Transverse colon (tissue), 4 donors: Measurements from ENCODE around the gene SIRPB1. TPM values are rescaled to one million over a fixed set of nuclear protein-coding genes. Genes with fewer than 3 reads are reported as not detected.
"Not testable (repeated sequence)": the region's sequence is repeated elsewhere in the genome, so short reads cannot be mapped to it uniquely, and the experiment has no call there.

Experiments used
- DNase-seq: peaks from one replicate; pipeline ENCODE4 v3.0.0-alpha.2; 2019
- H3K27ac ChIP-seq, 4 donors: fragments of 200-600 bp; sonication (generic); 2 replicates each; pipeline ENCODE4 v1.5.1; 2016 to 2018; ENCODE audit warnings: inconsistent platforms in 4 of 4
- H3K27me3 ChIP-seq: fragments of 200-600 bp; sonication (generic); 2 replicates; pipeline ENCODE4 v1.5.1; 2017; ENCODE audit warnings: inconsistent platforms
- H3K36me3 ChIP-seq, 4 donors: fragments of 200-600 bp; sonication (generic); 2 replicates each; pipeline ENCODE4 v1.5.1; 2017 to 2019; ENCODE audit warnings: inconsistent platforms in 4 of 4
- H3K4me1 ChIP-seq, 4 donors: fragments of 200-600 bp; sonication (generic); 2 replicates each; pipeline ENCODE4 v1.5.1; 2017 to 2020; ENCODE audit warnings: inconsistent platforms in 4 of 4
- H3K4me3 ChIP-seq, 4 donors: fragments of 200-600 bp; sonication (generic); 1 replicate in 1 of 4; 2 replicates in 3 of 4; pipeline versions ENCODE4 v1.5.1 to v1.6.1; 2017 to 2019; ENCODE audit warnings: inconsistent platforms in 4 of 4
- H3K9me3 ChIP-seq, 2 donors: fragments of 200-600 bp; sonication (generic); 2 replicates each; pipeline ENCODE4 v1.5.1; 2017 to 2019; ENCODE audit warnings: inconsistent platforms in 2 of 2
- EP300 ChIP-seq: sonication (generic); formaldehyde crosslinking; IDR thresholded peaks from one replicate; pipeline ENCODE4 v1.6.1; 2017; ENCODE audit warnings: antibody characterized with exemption, low read depth
- POLR2A ChIP-seq: fragments of 450-650 bp; IDR thresholded peaks from one replicate; pipeline ENCODE4 v1.6.1; 2016; ENCODE audit warnings: antibody characterized with exemption, mild to moderate bottlenecking, moderate library complexity
- POLR2AphosphoS5 ChIP-seq, 3 donors: sonication (generic); formaldehyde crosslinking; IDR thresholded peaks; one replicate each; pipeline ENCODE4 v1.6.1; 2016; ENCODE audit warnings: antibody characterized with exemption in 3 of 3
- WGBS, 2 donors: methylation state at CpG; one replicate each; pipeline ENCODE4 v1.1.5; 2018; ENCODE audit warnings: low coverage in 1 of 2; 5-methylcytosine and 5-hydroxymethylcytosine counted together
- in situ Hi-C, 4 donors: fragments of 200-750 bp; cut with MboI; loops; one replicate each; pipeline versions ENCODE4 v1.15.0 to v1.15.1; 2017; ENCODE audit warnings: low sequenced_read_pairs in 3 of 4, low pct_ligation_motif_present in 1 of 4, low pct_unique_long_range_greater_than_20kb in 1 of 4
- intact Hi-C: fragments of 100-400 bp; cut with DNase I; formaldehyde crosslinking; loops from one replicate; pipeline ENCODE4 v1.15.1; 2023; ENCODE audit warnings: low total_unique reads
- total RNA-seq, 4 donors: library from RNA; depleted of rRNA; stranded (reverse); fragments of >200 nt; gene quantifications; one replicate each; pipeline ENCODE4 v1.1.0, GENCODE V29; 2016
- TF ChIP-seq, protein P1 (sequence below), 5 experiments: fragments of 200-600 bp in 3 of 5; fragments of 450-650 bp in 2 of 5; sonication (generic) in 3 of 5; IDR thresholded peaks; 1 replicate in 2 of 5; 2 replicates in 3 of 5; pipeline ENCODE4 v1.5.1; 2016 to 2017; ENCODE audit warnings: antibody characterized with exemption in 5 of 5, inconsistent platforms in 3 of 5, mild to moderate bottlenecking in 2 of 5, moderate library complexity in 1 of 5

Gene SIRPB1
- total RNA-seq, 4 donors from 2014 or later, result 0.14 to 1.3 TPM; not detected in 2

DNA sequence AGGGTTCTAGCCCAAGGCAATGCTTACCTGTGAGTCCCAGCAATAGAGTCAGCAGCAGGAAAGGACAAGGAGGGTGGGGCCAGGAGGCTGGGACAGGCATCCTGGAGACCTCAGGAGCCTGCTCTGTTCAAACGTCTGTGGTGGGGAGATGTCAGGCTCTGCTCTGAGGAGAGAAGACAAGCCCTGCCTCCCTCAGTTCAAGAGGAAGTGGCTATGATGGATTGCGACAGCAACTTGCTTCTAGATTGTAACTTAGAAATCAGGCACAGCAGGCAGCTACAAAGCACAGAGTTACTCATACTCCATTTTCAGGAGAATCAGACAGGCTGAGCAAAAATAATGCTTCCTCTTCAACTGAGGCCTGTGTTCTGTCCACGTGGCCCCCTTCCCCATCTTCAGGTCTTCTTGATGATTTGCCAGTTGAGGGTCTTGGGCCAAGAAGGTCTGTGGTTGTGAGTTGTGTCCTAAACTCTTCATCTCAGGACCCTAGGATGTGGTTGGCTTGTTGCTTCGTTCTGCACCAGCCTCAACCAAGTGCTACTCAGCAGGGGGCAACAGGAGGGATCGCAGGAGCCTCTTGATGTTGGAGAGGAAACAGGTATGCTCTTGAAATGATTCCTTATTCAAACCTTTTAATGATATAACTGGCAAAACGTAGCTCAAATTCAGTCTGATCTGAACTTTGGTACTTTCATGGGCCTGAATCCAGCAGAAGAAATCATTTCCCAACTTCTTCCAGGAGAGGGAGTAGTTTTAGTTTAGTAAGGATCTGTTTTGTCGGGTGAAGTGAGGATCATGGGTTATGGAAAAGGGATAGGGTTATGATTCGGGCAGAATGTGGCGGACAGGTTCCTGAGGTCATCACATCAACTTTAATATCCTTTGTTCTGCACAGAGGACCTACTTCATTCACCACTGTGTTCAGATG, 31.0 kb downstream of the SIRPB1 start:
- Histone ChIP-seq H3K27ac (peak overlapping the region in 1 of 4 donors; percentile 16), H3K4me1 (no peaks in the 10 kb centered on the region), H3K36me3 (no peaks in the 10 kb centered on the region), H3K4me3 (no peak overlapping the region), H3K9me3 (no peaks in the 10 kb centered on the region), H3K27me3 (no peaks in the 10 kb centered on the region)
- in situ Hi-C loops, result no loop called here
- 47% methylated on average over 9 of the region's 9 CpGs; no CpG with 5 or more reads in 1 of the 2 donors for WGBS, 2 donors
- no peak for DNase-seq
- TF ChIP-seq POLR2AphosphoS5 (IDR thresholded peaks at IDR 0.05) (no peak), EP300 (no peak), POLR2A (no peak)
- TF ChIP-seq, protein P1, sequence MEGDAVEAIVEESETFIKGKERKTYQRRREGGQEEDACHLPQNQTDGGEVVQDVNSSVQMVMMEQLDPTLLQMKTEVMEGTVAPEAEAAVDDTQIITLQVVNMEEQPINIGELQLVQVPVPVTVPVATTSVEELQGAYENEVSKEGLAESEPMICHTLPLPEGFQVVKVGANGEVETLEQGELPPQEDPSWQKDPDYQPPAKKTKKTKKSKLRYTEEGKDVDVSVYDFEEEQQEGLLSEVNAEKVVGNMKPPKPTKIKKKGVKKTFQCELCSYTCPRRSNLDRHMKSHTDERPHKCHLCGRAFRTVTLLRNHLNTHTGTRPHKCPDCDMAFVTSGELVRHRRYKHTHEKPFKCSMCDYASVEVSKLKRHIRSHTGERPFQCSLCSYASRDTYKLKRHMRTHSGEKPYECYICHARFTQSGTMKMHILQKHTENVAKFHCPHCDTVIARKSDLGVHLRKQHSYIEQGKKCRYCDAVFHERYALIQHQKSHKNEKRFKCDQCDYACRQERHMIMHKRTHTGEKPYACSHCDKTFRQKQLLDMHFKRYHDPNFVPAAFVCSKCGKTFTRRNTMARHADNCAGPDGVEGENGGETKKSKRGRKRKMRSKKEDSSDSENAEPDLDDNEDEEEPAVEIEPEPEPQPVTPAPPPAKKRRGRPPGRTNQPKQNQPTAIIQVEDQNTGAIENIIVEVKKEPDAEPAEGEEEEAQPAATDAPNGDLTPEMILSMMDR (IDR thresholded peaks at IDR 0.05), result no peak
- intact Hi-C loops, result no loop called here

DNA sequence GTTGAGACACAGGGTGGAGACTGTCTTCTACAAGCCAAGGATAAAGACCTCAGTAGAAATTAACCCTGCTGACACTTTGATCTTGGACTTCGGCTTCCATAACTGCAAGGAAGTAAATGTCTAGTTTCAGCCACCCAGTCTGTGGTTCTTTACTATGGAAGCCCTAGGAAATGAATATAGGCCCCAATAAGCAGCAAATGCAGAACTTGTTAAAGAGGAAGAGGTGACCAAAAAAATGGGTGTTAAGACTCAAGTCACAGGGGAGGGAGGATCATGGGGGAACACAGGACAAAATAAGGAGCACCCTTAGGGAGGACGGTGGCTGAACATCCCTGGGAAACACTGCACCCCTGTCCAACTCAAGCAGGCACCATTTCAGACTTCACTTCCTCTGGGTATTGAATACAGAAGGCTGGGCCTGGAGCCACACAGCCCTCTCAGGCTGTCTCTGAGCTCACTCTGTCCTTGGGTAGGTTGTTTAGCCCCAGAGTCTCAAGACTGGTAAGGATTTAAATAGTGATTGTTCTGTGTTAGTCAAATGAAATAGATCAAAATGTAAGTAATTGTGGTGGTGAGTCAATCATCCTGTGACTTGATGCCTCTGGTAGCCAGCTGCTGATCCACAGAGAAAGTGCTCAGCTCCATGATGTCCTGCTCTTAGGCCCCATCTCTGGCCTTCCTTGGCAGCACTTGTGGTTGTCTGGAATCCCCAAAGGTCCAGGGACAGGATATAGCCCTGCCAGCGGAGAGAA, 31.9 kb downstream of the SIRPB1 start:
- no peak for DNase-seq
- 88% methylated on average over 3 of the region's 3 CpGs; no CpG with 5 or more reads in 1 of the 2 donors for WGBS, 2 donors
- TF ChIP-seq, protein P1 (IDR thresholded peaks at IDR 0.05), result no peak
- TF ChIP-seq POLR2A (no peak), EP300 (no peak), POLR2AphosphoS5 (IDR thresholded peaks at IDR 0.05) (no peak)
- H3K36me3 ChIP-seq, result no peaks in the 10 kb centered on the region
- in situ Hi-C loops, result no loop called here
- H3K27ac ChIP-seq, result peak overlapping the region in 1 of 4 donors; percentile 16
- H3K9me3 ChIP-seq, result no peaks in the 10 kb centered on the region
- H3K27me3 ChIP-seq, result no peaks in the 10 kb centered on the region
- H3K4me3 ChIP-seq, result no peak overlapping the region
- H3K4me1 ChIP-seq, result no peaks in the 10 kb centered on the region
- intact Hi-C loops, result no loop called here

DNA sequence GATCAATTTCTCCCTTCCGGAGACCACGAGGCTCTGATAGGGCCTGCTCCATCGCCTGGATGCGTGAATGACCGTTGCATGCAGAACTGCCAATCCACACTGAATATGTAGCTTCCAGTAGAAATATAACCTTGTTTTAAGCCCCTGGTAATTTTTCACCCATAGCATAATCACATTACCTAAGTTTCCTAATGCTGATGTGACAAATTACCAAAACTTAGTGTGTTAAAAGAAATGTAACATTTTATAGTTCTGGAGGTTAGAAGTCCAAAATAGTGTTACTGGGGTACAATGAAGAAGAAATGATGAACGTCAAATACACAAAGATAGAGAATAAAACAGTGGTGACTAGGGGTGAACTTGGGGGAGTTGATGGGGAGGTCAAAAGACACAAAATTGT, 40.3 kb downstream of the SIRPB1 start:
- no peak for TF ChIP-seq POLR2A
- TF ChIP-seq EP300, result no peak
- TF ChIP-seq, protein P1 (IDR thresholded peaks at IDR 0.05), result no peak
- no peak for TF ChIP-seq POLR2AphosphoS5 (IDR thresholded peaks at IDR 0.05)
- Histone ChIP-seq H3K27me3 (no peaks in the 10 kb centered on the region), H3K27ac (no peak overlapping the region), H3K36me3 (no peaks in the 10 kb centered on the region), H3K9me3 (no peaks in the 10 kb centered on the region), H3K4me3 (no peak overlapping the region), H3K4me1 (no peaks in the 10 kb centered on the region)
- in situ Hi-C loops, result loop anchor here in 1 of 4 donors (5.0 kb wide), 1 partner anchor 38 kb away; no protein-coding TSS in a partner anchor
- DNase-seq, result no peak
- intact Hi-C loops, result loop anchor here (2.0 kb wide), 1 partner anchor 35 kb away; no protein-coding TSS in a partner anchor
- WGBS, 2 donors, result 89 to 90% methylated on average over 2 to 6 of the region's 6 CpGs

DNA sequence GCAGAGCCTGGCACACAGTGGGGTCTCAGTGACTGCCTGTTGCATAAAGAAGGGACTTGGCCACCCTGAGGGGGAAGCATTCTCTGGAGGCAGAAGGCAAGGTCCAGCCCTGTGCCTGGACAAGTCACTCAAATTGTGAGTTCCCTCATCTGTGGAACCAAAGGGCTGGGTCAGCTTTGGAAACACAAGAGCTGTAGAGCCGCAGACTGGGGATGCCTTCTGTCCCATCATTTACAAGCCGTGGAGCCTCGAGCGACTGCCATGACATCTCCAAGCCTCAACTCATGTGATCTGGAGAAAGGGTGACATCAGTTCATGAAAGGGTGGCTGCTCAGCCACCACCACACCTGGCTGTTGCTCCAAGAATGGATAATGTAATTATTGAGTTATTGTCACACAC, 41.9 kb downstream of the SIRPB1 start:
- H3K4me1 ChIP-seq, result no peaks in the 10 kb centered on the region
- no peak for DNase-seq
- intact Hi-C loops (loop anchor here (2.0 kb wide), 1 partner anchor 37 kb away; no protein-coding TSS in a partner anchor), in situ Hi-C loops (loop anchor here in 1 of 4 donors (5.0 kb wide), 1 partner anchor 39 kb away; no protein-coding TSS in a partner anchor)
- no peaks in the 10 kb centered on the region for H3K9me3 ChIP-seq
- no peaks in the 10 kb centered on the region for H3K27me3 ChIP-seq
- H3K4me3 ChIP-seq, result no peak overlapping the region
- H3K27ac ChIP-seq, result no peak overlapping the region
- no peak for TF ChIP-seq POLR2A
- no peak for TF ChIP-seq EP300
- TF ChIP-seq, protein P1 (IDR thresholded peaks at IDR 0.05), result no peak
- TF ChIP-seq POLR2AphosphoS5 (IDR thresholded peaks at IDR 0.05), result no peak
- WGBS, 2 donors, result 88% methylated on average over 4 of the region's 4 CpGs; no CpG with 5 or more reads in 1 of the 2 donors
- no peaks in the 10 kb centered on the region for H3K36me3 ChIP-seq

DNA sequence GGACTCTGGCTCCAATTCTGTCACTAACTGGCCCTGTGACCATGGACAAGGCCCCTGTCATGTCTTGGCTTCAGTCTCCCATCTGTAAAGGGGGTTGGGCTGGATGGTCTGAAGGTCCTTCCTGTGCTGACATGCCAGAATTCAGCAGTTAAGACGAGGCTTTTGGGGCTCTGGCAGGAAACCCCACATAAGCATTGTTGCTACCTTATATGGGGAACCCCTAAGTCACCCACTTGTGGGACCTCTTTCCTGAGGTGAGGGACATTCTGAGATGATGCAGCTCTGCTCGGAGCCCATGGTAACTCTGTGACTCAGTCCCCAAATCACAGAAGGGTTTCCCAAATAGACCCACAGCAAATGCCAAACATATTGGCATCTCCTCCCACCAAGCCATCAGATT, 42.5 kb downstream of the SIRPB1 start:
- H3K36me3 ChIP-seq, H3K4me3 ChIP-seq, H3K4me1 ChIP-seq, H3K9me3 ChIP-seq, H3K27me3 ChIP-seq, intact Hi-C loops, DNase-seq, H3K27ac ChIP-seq: not testable (repeated sequence)
- WGBS, 2 donors, result 48% methylated on average over 2 of the region's 2 CpGs; no CpG with 5 or more reads in 1 of the 2 donors
- in situ Hi-C loops, result loop anchor here in 1 of 4 donors (5.0 kb wide), 1 partner anchor 40 kb away; no protein-coding TSS in a partner anchor
